Raji (cell line): ENCODE results near the gene NTSR1.
A peak's percentile ranks its signal among the peaks of the same experiment; 100 is the strongest.

Experiments
- POLR2A ChIP-seq: IDR thresholded peaks from 2 replicates; pipeline ENCODE4 v1.6.1; 2011; ENCODE audit warnings: low read depth, low read length, control low read depth; ENCODE audit not compliant: insufficient read depth

The NTSR1 gene

GRCh38 chr20:62796699-62797491 lies 88.3 kb downstream of the NTSR1 start:
- TF ChIP-seq POLR2A, result no peak

- TF ChIP-seq POLR2A, result no peak
These were observed 89.3 kb downstream of the NTSR1 start for GRCh38 chr20:62797671-62798532.

- TF ChIP-seq POLR2A, result no peak
These were observed 90.4 kb downstream of the NTSR1 start for GRCh38 chr20:62799036-62799435.

GRCh38 chr20:62799459-62799858 lies 90.8 kb downstream of the NTSR1 start:
- TF ChIP-seq POLR2A, result no peak

- TF ChIP-seq POLR2A, result no peak
These were observed 91.2 kb downstream of the NTSR1 start for GRCh38 chr20:62799873-62800272.

DNA sequence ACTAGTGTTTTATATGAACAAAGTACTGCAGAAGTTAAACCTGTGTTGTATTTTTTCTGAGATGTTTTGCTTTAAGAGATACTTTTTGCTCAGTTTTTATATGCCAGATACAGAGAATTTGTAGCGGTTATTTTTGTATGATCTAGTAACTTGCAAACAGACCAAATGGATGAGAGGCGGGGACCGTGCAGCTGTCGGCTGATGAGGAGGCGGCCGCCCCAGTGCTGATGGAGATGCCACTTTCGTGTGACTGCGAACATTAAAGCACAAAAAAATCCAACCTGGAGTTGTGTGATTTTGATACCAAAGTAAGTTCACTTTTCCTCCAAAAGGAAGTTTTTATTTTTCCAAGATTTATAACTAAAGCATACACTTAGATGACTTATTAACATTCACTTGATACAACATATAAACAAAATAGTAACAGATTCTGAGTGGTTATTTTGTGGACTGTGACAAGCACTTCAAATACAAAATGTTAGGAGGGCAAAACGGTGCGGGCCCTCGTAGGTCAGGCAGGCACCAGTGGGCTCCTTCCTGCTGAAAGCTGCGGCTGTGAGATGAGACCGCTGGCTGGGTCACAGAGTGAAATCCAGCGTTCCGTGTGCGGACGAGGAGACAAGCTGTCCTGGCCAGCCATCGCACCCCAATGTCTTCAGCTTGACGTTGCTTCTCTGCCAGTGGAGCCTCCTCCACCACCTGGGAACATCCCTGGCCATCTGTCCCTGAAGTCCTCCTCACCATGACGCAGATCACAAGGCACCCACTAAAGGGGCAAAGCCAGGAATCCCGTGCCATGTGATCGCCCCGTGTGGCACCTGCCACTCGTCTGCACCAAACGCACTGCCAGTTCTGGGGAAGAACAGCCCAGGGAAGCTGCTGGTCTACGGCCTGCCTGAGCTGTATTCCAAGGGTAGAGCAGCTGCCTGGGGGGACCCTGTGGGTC lies 92.0 kb downstream of the NTSR1 start:
- TF ChIP-seq POLR2A, result no peak; the same call in 1 of the 2 replicates

DNA sequence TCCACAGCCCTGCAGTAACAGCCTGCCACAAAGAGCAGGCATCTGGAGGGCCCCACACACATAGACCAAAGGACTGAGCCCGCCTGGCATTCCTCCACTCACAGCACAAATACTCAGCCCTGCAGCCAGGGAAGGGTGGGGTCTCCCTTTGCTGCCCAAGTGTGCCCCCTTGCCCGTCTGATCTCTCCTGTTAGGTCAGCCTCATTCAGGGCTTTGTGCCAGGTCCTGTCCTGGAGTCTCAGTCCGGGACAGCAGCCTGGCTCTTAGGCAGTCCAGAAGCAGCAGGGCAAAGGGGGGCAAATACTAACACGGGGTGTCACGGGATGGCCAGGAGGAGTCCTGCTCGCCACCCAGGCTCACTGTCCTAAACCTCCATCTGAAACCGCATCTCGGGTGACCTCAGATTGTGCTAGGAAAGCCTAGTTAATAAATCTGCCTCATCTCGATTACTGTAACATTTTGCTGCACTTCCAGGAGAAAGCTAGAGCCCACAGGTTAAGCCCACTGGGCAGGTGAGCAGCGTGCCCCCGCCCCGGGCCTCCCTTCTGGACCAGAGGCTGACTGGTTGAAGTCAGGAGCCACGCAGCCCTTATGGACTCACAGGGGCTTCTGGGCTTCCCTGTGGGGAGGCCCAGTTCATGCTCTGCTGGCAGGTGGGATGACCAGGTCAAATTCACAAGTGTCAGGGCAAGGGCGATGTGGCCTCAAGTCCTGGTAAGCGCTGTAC lies 92.8 kb downstream of the NTSR1 start:
- TF ChIP-seq POLR2A, result no peak

DNA sequence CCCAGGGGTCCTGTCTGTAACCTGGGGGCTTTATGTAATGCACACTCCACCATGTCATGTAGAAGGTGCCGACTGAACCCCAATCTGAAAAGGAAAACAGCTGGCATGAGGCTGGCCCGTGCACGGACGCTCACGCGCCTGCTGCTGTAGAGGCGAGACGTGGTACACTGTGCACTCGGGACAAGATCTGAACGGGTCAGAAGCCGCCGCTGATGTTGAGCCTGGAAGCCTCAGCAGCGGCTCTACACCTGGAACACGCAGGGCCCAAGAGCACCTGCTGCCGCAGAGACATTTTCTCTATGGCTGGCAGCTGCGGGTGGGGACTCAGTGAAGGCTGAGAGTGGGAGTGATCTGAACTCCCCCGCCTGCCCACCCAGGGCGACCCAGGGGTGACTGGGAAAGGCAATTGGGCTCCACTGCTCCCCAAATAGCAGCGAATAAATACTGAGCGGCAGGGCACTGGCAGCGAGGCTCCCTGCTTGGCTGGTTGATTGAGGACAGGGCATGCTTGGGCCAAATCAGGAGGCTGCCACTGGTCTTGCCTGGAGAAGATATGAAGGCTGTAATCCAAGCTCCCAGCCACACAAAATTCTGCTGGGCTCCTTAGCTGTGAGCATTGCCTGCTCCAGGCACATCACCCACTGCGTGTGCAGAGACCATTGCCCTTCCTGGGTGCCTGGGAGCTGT lies 93.5 kb downstream of the NTSR1 start:
- TF ChIP-seq POLR2A, result no peak

DNA sequence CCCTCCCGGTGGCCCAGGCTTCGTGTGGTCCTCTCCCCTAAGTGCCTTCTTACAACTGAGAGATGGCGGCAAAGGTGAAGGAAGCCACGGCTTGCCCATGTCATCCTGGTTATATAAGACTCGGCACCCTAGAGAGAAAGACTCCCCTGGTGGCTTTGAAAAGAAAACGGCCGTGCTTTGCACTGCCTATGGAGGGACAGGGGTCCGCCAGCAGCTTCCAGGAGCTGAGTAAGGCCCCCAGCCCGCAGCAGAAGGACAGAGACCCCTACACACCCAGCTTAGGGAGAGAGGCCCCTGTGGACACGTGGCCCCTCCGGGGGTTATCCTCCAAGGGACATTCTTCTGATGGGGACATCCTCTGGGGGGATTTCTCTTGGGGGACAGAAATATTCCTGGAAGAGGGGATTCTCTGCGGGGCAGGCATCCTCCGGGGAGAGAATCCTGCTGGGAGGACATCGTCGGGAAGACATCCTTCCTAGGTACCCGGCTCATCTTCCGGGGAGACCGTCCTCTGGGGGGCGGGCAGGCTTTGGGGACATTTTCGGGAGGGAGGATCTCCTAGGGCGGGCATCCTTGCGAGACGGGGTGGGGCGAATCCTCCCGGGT lies 95.5 kb downstream of the NTSR1 start:
- no peak for TF ChIP-seq POLR2A

DNA sequence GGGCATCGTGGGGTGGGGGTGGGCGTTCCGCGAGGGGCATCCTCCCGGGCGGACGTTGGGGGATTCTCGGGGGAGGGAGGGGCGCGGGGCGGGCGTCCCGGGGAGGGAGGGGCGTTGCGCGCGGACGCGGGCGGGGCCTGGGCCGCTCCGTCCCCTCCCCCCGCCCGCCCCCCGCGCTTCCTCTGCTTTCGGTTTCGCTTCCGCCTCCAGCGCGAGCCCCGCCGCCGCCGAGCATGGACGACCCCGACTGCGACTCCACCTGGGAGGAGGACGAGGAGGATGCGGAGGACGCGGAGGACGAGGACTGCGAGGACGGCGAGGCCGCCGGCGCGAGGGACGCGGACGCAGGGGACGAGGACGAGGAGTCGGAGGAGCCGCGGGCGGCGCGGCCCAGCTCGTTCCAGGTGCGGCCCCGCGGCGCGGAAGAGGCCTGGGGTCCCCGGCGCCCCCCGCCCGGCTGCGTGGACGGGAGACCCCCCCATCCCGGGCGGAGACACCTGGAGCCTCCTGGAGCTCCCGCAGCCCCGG lies 96.1 kb downstream of the NTSR1 start, which contains the start of gene OGFR:
TSS of gene OGFR (plus strand) at position 209 of the 528 bp plus-strand sequence. CDS start at position 234, 25 bp downstream.
- TF ChIP-seq POLR2A, result peak; percentile 88

- TF ChIP-seq POLR2A, result no peak
These were observed 96.6 kb downstream of the NTSR1 start for GRCh38 chr20:62805155-62805710.

DNA sequence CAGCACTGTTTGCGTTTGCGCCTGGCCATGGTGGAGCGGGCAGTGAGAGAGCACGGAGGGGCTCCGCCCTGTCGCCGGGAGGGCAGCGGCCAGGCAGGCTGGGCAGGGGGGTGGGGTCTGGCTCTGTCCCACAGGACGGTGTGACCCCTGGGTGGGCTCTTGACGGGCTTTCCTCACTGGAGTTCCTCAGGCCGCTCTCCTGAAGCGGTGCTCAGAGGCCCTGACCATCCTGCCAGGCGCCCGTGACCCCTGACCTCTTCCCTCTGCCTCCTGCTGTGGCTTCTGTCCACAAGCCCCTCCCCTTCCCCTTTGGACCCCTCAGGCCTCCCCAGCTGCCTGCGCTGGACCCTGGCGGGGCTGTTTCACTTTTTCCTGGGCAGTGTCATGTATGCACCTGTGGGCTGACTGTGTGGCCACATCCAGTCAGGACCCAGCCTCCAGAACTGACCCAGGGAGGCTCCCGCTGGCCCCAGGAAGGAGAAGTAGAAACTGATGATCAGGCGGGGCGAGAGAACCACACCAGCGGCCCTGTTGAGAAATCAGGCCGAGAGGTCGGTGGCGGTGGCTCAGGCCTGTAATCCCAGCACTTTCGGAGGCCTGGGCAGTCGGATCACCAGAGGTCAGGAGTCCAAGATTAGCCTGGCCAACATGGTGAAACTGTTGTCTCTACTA lies 97.2 kb downstream of the NTSR1 start:
- TF ChIP-seq POLR2A, result no peak

DNA sequence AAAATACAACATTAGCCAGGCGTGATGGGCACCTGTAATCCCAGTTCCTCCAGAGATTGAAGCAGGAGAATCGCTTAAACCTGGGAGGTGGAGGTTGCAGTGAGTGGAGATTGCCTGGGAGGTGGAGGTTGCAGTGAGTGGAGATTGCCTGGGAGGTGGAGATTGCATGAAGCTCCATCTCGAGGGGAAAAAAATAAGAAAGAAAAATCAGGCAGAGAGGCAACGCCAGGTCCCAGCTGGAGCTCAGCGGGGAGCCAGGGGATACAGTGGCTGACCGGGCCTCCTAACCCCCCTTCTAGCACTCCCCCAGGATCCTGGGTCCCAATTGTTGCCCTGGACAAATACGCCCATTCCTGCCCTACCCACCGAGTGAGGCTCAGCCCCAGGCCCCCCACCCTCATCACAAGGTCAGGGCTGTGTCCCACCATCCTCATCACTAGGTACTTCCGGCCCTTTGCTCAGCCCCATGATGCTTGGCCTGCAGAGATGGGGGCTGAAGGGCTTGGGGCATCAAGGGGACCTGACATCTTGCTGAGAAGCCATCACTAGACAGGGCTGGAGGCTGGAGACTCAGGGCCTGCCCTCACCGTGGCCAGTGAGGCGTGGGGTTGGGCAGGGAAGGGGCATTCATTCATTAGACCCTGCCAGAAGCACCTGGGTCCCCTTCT lies 97.9 kb downstream of the NTSR1 start:
- TF ChIP-seq POLR2A, result no peak
